DND-41 (cell line): ENCODE results near the gene PPARA.

Source experiments
- ATAC-seq: fragments of 200-7000 bp; cut with Tn5 transposase; 3 replicates; pipeline ENCODE4 v1.9.1; 2021; ENCODE audit warnings: low read depth; ENCODE audit not compliant: insufficient read depth
- DNase-seq: peaks from one replicate; pipeline ENCODE4 v3.0.0-alpha.2; 2020
- H2AFZ ChIP-seq: 2 replicates; pipeline ENCODE4 v1.6.0; 2012; ENCODE audit warnings: low read depth, low read length
- H3K27ac ChIP-seq: 2 replicates; pipeline ENCODE4 v1.5.1; 2012; ENCODE audit warnings: low read length, inconsistent platforms
- H3K27me3 ChIP-seq: fragments of 200-600 bp; sonication (generic); 2 replicates; pipeline ENCODE4 v1.6.0; 2012; ENCODE audit warnings: low read length, mild to moderate bottlenecking, inconsistent platforms; ENCODE audit not compliant: insufficient read depth, poor library complexity
- H3K36me3 ChIP-seq: 2 replicates; pipeline ENCODE4 v1.5.1; 2012; ENCODE audit warnings: low read length, inconsistent platforms; ENCODE audit not compliant: insufficient read depth
- H3K4me1 ChIP-seq: 2 replicates; pipeline ENCODE4 v1.5.1; 2012; ENCODE audit warnings: mild to moderate bottlenecking, low read length; ENCODE audit not compliant: insufficient read depth
- H3K4me2 ChIP-seq: 2 replicates; pipeline ENCODE4 v1.6.0; 2012; ENCODE audit warnings: mild to moderate bottlenecking, moderate library complexity, low read length, inconsistent platforms; ENCODE audit not compliant: insufficient read depth
- H3K4me3 ChIP-seq, 2 experiments: fragments of 200-600 bp in 1 of 2; shearing (Covaris generic) in 1 of 2; 2 replicates each; pipeline ENCODE4 v1.5.1; 2012 to 2016; ENCODE audit warnings: inconsistent platforms in 2 of 2, low read length in 2 of 2, mild to moderate bottlenecking in 2 of 2, low read depth in 1 of 2, moderate library complexity in 1 of 2
- H3K79me2 ChIP-seq: 2 replicates; pipeline ENCODE4 v1.6.0; 2012; ENCODE audit warnings: low read length, inconsistent platforms; ENCODE audit not compliant: insufficient read depth
- H3K9ac ChIP-seq: 2 replicates; pipeline ENCODE4 v1.6.0; 2012; ENCODE audit warnings: low read depth, mild to moderate bottlenecking, inconsistent platforms, low read length, moderate library complexity
- H3K9me3 ChIP-seq: 2 replicates; pipeline ENCODE4 v1.5.1; 2012; ENCODE audit warnings: low read length, moderate library complexity, mild to moderate bottlenecking, inconsistent platforms; ENCODE audit not compliant: insufficient read depth, severe bottlenecking
- H4K20me1 ChIP-seq: 2 replicates; pipeline ENCODE4 v1.6.0; 2012; ENCODE audit warnings: low read length; ENCODE audit not compliant: insufficient read depth
- EZH2 ChIP-seq: IDR thresholded peaks from 3 replicates; pipeline ENCODE4 v1.6.1; 2012; ENCODE audit warnings: borderline replicate concordance, low read depth, mild to moderate bottlenecking, moderate library complexity, low read length, inconsistent platforms; ENCODE audit not compliant: severe bottlenecking
- TF ChIP-seq, protein P1 (sequence below): IDR thresholded peaks from 2 replicates; pipeline ENCODE4 v1.5.1; 2012; ENCODE audit warnings: borderline replicate concordance, low read length, moderate library complexity, mild to moderate bottlenecking; ENCODE audit not compliant: poor library complexity, severe bottlenecking; ENCODE audit errors: extremely low read depth

Gene PPARA

GRCh38 chr22:46103181-46103580, 47.1 kb upstream of the PPARA start:
- Histone ChIP-seq H3K4me2 (no peak overlapping the region), H3K4me1 (no peaks in the 10 kb centered on the region), H3K9me3 (no peaks in the 10 kb centered on the region), H2AFZ (no peak overlapping the region), H3K27ac (no peak overlapping the region), H3K9ac (no peak overlapping the region), H4K20me1 (peaks cover 48% of the 10 kb centered on the region), H3K36me3 (peaks cover 97% of the 10 kb centered on the region), H3K4me3 (no peak overlapping the region), H3K27me3 (no peaks in the 10 kb centered on the region), H3K79me2 (peaks cover 17% of the 10 kb centered on the region)
- ATAC-seq (no peak), DNase-seq (no peak)
- TF ChIP-seq EZH2, result no peak
- TF ChIP-seq, protein P1, sequence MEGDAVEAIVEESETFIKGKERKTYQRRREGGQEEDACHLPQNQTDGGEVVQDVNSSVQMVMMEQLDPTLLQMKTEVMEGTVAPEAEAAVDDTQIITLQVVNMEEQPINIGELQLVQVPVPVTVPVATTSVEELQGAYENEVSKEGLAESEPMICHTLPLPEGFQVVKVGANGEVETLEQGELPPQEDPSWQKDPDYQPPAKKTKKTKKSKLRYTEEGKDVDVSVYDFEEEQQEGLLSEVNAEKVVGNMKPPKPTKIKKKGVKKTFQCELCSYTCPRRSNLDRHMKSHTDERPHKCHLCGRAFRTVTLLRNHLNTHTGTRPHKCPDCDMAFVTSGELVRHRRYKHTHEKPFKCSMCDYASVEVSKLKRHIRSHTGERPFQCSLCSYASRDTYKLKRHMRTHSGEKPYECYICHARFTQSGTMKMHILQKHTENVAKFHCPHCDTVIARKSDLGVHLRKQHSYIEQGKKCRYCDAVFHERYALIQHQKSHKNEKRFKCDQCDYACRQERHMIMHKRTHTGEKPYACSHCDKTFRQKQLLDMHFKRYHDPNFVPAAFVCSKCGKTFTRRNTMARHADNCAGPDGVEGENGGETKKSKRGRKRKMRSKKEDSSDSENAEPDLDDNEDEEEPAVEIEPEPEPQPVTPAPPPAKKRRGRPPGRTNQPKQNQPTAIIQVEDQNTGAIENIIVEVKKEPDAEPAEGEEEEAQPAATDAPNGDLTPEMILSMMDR, result no peak

DNA sequence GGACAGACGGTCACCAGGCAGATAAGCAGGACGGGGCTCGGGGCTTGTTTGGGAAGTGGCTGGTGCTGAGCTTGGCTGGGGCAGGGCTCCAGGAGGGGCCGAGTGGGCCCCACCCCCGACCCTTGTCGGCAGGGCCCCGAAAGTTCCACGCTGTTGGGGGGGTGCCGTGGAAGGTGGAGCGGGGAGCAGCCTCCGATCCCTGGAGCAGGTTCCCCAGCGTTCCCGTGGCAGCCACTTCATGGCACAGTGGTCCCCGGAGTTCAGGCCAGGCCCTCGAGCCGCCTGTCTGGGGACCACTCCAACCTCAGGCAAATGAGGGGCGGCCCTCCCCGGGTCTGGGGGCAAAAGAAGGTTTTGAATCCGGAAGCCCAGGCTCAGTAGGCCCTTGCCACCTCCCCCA, 46.7 kb upstream of the PPARA start:
- Histone ChIP-seq H3K9ac (no peak overlapping the region), H3K4me1 (no peaks in the 10 kb centered on the region), H3K4me2 (no peak overlapping the region), H3K9me3 (no peaks in the 10 kb centered on the region), H4K20me1 (peaks cover 44% of the 10 kb centered on the region), H3K27ac (no peak overlapping the region), H3K79me2 (peaks cover 14% of the 10 kb centered on the region), H3K36me3 (peaks cover 97% of the 10 kb centered on the region), H3K4me3 (no peak overlapping the region), H3K27me3 (no peaks in the 10 kb centered on the region), H2AFZ (no peak overlapping the region)
- no peak for DNase-seq
- no peak for TF ChIP-seq EZH2
- TF ChIP-seq, protein P1, result no peak
- ATAC-seq, result no peak

GRCh38 chr22:46104170-46104880, 46.0 kb upstream of the PPARA start:
- DNase-seq (no peak), ATAC-seq (no peak)
- H4K20me1 ChIP-seq, result peaks cover 44% of the 10 kb centered on the region
- H3K79me2 ChIP-seq, result peaks cover 13% of the 10 kb centered on the region
- TF ChIP-seq, protein P1, result no peak
- TF ChIP-seq EZH2, result no peak
- no peak overlapping the region for H3K27ac ChIP-seq
- H3K9me3 ChIP-seq, result no peaks in the 10 kb centered on the region
- H3K9ac ChIP-seq, result no peak overlapping the region
- H3K4me2 ChIP-seq, result no peak overlapping the region
- no peaks in the 10 kb centered on the region for H3K27me3 ChIP-seq
- peaks cover 97% of the 10 kb centered on the region for H3K36me3 ChIP-seq
- no peaks in the 10 kb centered on the region for H3K4me1 ChIP-seq
- H2AFZ ChIP-seq, result no peak overlapping the region
- H3K4me3 ChIP-seq, result no peak overlapping the region
